ENCODE data around the gene KATNBL1. TPM values are rescaled to one million over a fixed set of nuclear protein-coding genes. Genes with fewer than 3 reads are reported as not detected.
"Not testable (repeated sequence)": the region's sequence is repeated elsewhere in the genome, so short reads cannot be mapped to it uniquely, and the experiment has no call there.

KATNBL1 gene
- total RNA-seq, 1 donor from 2014 or later, result 42.3 TPM

- no peak for DNase-seq (ENCODE audit: low read depth, low spot score)
Observed at GRCh38 chr15:34203305-34203704, 6.6 kb downstream of the KATNBL1 start.

GRCh38 chr15:34193272-34193671 lies 16.6 kb downstream of the KATNBL1 start:
- not testable (repeated sequence) for DNase-seq (ENCODE audit: low read depth, low spot score)

GRCh38 chr15:34188711-34189110 lies 21.2 kb downstream of the KATNBL1 start:
- no peak for DNase-seq (ENCODE audit: low read depth, low spot score)

- DNase-seq (ENCODE audit: low read depth, low spot score), result no peak
Observed at GRCh38 chr15:34185666-34186065, 24.2 kb downstream of the KATNBL1 start.

GRCh38 chr15:34182942-34183341 lies 27.0 kb downstream of the KATNBL1 start:
- DNase-seq (ENCODE audit: low read depth, low spot score), result no peak

GRCh38 chr15:34179234-34179633 lies 30.7 kb downstream of the KATNBL1 start:
- no peak for DNase-seq (ENCODE audit: low read depth, low spot score)

- DNase-seq (ENCODE audit: low read depth, low spot score), result not testable (repeated sequence)
Observed at GRCh38 chr15:34165987-34166573, 43.8 kb downstream of the KATNBL1 start.

- DNase-seq (ENCODE audit: low read depth, low spot score), result no peak
Observed at GRCh38 chr15:34161329-34161963, 48.5 kb downstream of the KATNBL1 start.

- DNase-seq (ENCODE audit: low read depth, low spot score), result no peak
Observed at GRCh38 chr15:34160735-34161134, 49.2 kb downstream of the KATNBL1 start.

- no peak for DNase-seq (ENCODE audit: low read depth, low spot score)
Observed at GRCh38 chr15:34158355-34158754, 51.5 kb downstream of the KATNBL1 start.

GRCh38 chr15:34155859-34156258 lies 54.0 kb downstream of the KATNBL1 start:
- no peak for DNase-seq (ENCODE audit: low read depth, low spot score)

- no peak for DNase-seq (ENCODE audit: low read depth, low spot score)
Observed at GRCh38 chr15:34154725-34155204, 55.1 kb downstream of the KATNBL1 start.

- peak; percentile 56 for DNase-seq (ENCODE audit: low read depth, low spot score)
Observed at GRCh38 chr15:34147371-34148140, 62.3 kb downstream of the KATNBL1 start.

- no peak for DNase-seq (ENCODE audit: low read depth, low spot score)
Observed at GRCh38 chr15:34133511-34133910, 76.4 kb downstream of the KATNBL1 start.

- DNase-seq (ENCODE audit: low read depth, low spot score), result no peak
Observed at GRCh38 chr15:34132881-34133280, 77.0 kb downstream of the KATNBL1 start.

- DNase-seq (ENCODE audit: low read depth, low spot score), result no peak
Observed at GRCh38 chr15:34128898-34129297, 81.0 kb downstream of the KATNBL1 start.

GRCh38 chr15:34126522-34126921 lies 83.4 kb downstream of the KATNBL1 start:
- no peak for DNase-seq (ENCODE audit: low read depth, low spot score)

- DNase-seq (ENCODE audit: low read depth, low spot score), result no peak
Observed at GRCh38 chr15:34125945-34126344, 84.0 kb downstream of the KATNBL1 start.

GRCh38 chr15:34124651-34125050 lies 85.2 kb downstream of the KATNBL1 start:
- DNase-seq (ENCODE audit: low read depth, low spot score), result no peak

- peak; percentile 58 for DNase-seq (ENCODE audit: low read depth, low spot score)
Observed at GRCh38 chr15:34122771-34123183, 87.1 kb downstream of the KATNBL1 start.

GRCh38 chr15:34121786-34122185 lies 88.1 kb downstream of the KATNBL1 start:
- not testable (repeated sequence) for DNase-seq (ENCODE audit: low read depth, low spot score)

- not testable (repeated sequence) for DNase-seq (ENCODE audit: low read depth, low spot score)
Observed at GRCh38 chr15:34120420-34120819, 89.5 kb downstream of the KATNBL1 start.
